Ishikawa (cell line): ENCODE measurements around the gene PITPNM2.

Source experiments
- EP300 ChIP-seq: IDR thresholded peaks from 2 replicates; pipeline ENCODE4 v1.6.1; 2012; ENCODE audit warnings: borderline replicate concordance
- FOXM1 ChIP-seq: IDR thresholded peaks from 2 replicates; pipeline ENCODE4 v1.6.1; 2012; ENCODE audit warnings: low read depth, borderline replicate concordance
- MAX ChIP-seq: IDR thresholded peaks from 2 replicates; pipeline ENCODE4 v1.6.1; 2012
- RAD21 ChIP-seq: IDR thresholded peaks from 2 replicates; pipeline ENCODE4 v1.6.1; 2012; ENCODE audit warnings: low read depth
- YY1 ChIP-seq: IDR thresholded peaks from 2 replicates; pipeline ENCODE4 v1.6.1; 2012; ENCODE audit warnings: low read depth
- TF ChIP-seq, protein P1 (sequence below): IDR thresholded peaks from 2 replicates; pipeline ENCODE4 v1.6.1; 2012; ENCODE audit warnings: low read depth, mild to moderate bottlenecking
- TF ChIP-seq, protein P2 (sequence below): IDR thresholded peaks from 2 replicates; pipeline ENCODE4 v1.6.1; 2012

- TF ChIP-seq FOXM1 (no peak), RAD21 (no peak), EP300 (no peak), MAX (no peak), YY1 (no peak)
- TF ChIP-seq, protein P1, sequence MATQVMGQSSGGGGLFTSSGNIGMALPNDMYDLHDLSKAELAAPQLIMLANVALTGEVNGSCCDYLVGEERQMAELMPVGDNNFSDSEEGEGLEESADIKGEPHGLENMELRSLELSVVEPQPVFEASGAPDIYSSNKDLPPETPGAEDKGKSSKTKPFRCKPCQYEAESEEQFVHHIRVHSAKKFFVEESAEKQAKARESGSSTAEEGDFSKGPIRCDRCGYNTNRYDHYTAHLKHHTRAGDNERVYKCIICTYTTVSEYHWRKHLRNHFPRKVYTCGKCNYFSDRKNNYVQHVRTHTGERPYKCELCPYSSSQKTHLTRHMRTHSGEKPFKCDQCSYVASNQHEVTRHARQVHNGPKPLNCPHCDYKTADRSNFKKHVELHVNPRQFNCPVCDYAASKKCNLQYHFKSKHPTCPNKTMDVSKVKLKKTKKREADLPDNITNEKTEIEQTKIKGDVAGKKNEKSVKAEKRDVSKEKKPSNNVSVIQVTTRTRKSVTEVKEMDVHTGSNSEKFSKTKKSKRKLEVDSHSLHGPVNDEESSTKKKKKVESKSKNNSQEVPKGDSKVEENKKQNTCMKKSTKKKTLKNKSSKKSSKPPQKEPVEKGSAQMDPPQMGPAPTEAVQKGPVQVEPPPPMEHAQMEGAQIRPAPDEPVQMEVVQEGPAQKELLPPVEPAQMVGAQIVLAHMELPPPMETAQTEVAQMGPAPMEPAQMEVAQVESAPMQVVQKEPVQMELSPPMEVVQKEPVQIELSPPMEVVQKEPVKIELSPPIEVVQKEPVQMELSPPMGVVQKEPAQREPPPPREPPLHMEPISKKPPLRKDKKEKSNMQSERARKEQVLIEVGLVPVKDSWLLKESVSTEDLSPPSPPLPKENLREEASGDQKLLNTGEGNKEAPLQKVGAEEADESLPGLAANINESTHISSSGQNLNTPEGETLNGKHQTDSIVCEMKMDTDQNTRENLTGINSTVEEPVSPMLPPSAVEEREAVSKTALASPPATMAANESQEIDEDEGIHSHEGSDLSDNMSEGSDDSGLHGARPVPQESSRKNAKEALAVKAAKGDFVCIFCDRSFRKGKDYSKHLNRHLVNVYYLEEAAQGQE = no peak
- TF ChIP-seq, protein P2, sequence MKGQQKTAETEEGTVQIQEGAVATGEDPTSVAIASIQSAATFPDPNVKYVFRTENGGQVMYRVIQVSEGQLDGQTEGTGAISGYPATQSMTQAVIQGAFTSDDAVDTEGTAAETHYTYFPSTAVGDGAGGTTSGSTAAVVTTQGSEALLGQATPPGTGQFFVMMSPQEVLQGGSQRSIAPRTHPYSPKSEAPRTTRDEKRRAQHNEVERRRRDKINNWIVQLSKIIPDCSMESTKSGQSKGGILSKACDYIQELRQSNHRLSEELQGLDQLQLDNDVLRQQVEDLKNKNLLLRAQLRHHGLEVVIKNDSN = no peak
Measured at GRCh38 chr12:123139926-123140675, 10.8 kb downstream of the PITPNM2 start.
